HL-60 (cell line): ENCODE results near the gene TMEM72.
A peak's percentile ranks its signal among the peaks of the same experiment; 100 is the strongest.

Source experiments
- DNase-seq, 2 experiments: peaks; one replicate each; pipeline ENCODE4 v3.0.0-alpha.2; 2010 to 2020; ENCODE audit warnings: low read depth in 1 of 2, low spot score in 1 of 2
- H3K27ac ChIP-seq: fragments of 250-450 bp; sonication (Bioruptor Pico); replicated peaks from 2 replicates; pipeline ENCODE4 v1.5.1; 2020; ENCODE audit warnings: mild to moderate bottlenecking, moderate library complexity
- H3K27me3 ChIP-seq: fragments of 250-450 bp; sonication (Bioruptor Pico); 2 replicates; pipeline ENCODE4 v1.5.1; 2021; ENCODE audit warnings: mild to moderate bottlenecking, moderate library complexity; ENCODE audit not compliant: insufficient read depth, poor library complexity, severe bottlenecking
- H3K4me3 ChIP-seq: replicated peaks from 2 replicates; pipeline ENCODE4 v1.5.1; 2011; ENCODE audit warnings: mild to moderate bottlenecking, control low read depth, low read length; ENCODE audit not compliant: insufficient read depth
- CTCF ChIP-seq: IDR thresholded peaks from one replicate; pipeline ENCODE4 v1.5.1; 2011; ENCODE audit warnings: low read length, control low read depth, inconsistent platforms; ENCODE audit not compliant: insufficient read depth
- GABPA ChIP-seq: IDR thresholded peaks from 2 replicates; pipeline ENCODE4 v1.6.1; 2012; ENCODE audit warnings: low read depth
- POLR2AphosphoS5 ChIP-seq: IDR thresholded peaks from 2 replicates; pipeline ENCODE4 v1.6.1; 2012; ENCODE audit warnings: low read depth
- REST ChIP-seq: IDR thresholded peaks from 2 replicates; pipeline ENCODE4 v1.6.1; 2012; ENCODE audit warnings: low read depth; ENCODE audit not compliant: insufficient replicate concordance
- SPI1 ChIP-seq: IDR thresholded peaks from 2 replicates; pipeline ENCODE4 v1.6.1; 2012; ENCODE audit warnings: low read depth, mild to moderate bottlenecking, borderline replicate concordance

The TMEM72 gene

GRCh38 chr10:44879531-44879899, 31.6 kb upstream of the TMEM72 start:
- no peak overlapping the region for H3K4me3 ChIP-seq
- H3K27ac ChIP-seq, result no peak overlapping the region
- DNase-seq, result no peak
- no peaks in the 10 kb centered on the region for H3K27me3 ChIP-seq
- TF ChIP-seq POLR2AphosphoS5 (no peak), SPI1 (no peak), REST (no peak), CTCF (no peak), GABPA (no peak)

- DNase-seq, result no peak
- Histone ChIP-seq H3K27me3 (no peaks in the 10 kb centered on the region), H3K4me3 (no peak overlapping the region), H3K27ac (no peak overlapping the region)
- TF ChIP-seq GABPA (no peak), POLR2AphosphoS5 (no peak), SPI1 (no peak), REST (no peak), CTCF (no peak)
These were observed 30.9 kb upstream of the TMEM72 start for GRCh38 chr10:44880090-44880715.

GRCh38 chr10:44881649-44882048, 29.5 kb upstream of the TMEM72 start:
- Histone ChIP-seq H3K27me3 (no peaks in the 10 kb centered on the region), H3K4me3 (no peak overlapping the region), H3K27ac (no peak overlapping the region)
- no peak for DNase-seq
- TF ChIP-seq POLR2AphosphoS5, result no peak
- TF ChIP-seq REST, result no peak
- TF ChIP-seq CTCF, result no peak
- peak; percentile 45; the same call in 1 of the 2 replicates for TF ChIP-seq SPI1
